SU-DHL-6 (cell line): ENCODE results near the gene NPNT.

ENCODE experiments used
- H2AFZ ChIP-seq: fragments of 200-600 bp; sonication (generic); 2 replicates; pipeline ENCODE4 v1.6.1; 2014; ENCODE audit warnings: low read depth, mild to moderate bottlenecking, moderate library complexity, mixed read lengths, antibody characterized with exemption, low read length; ENCODE audit not compliant: severe bottlenecking
- H3F3A ChIP-seq: fragments of 200-600 bp; shearing (Covaris generic); 2 replicates; pipeline ENCODE4 v1.6.0; 2016; ENCODE audit warnings: antibody characterized with exemption, mild to moderate bottlenecking; ENCODE audit not compliant: insufficient read depth
- H3K27ac ChIP-seq: fragments of 200-600 bp; sonication (generic); 2 replicates; pipeline ENCODE4 v1.5.1; 2016; ENCODE audit warnings: low read depth, mild to moderate bottlenecking, low read length, moderate library complexity, mixed read lengths
- H3K27me3 ChIP-seq: fragments of 200-600 bp; sonication (generic), shearing (Covaris generic); 2 replicates; pipeline ENCODE4 v1.6.0; 2014; ENCODE audit warnings: mild to moderate bottlenecking, low read length
- H3K36me3 ChIP-seq: fragments of 200-600 bp; sonication (generic); 2 replicates; pipeline ENCODE4 v1.6.1; 2014; ENCODE audit warnings: mild to moderate bottlenecking, low read length, mixed read lengths
- H3K4me2 ChIP-seq: fragments of 300-600, 200-600 bp; shearing (Covaris generic), sonication (generic); 2 replicates; pipeline ENCODE4 v1.6.0; 2014; ENCODE audit warnings: low read length, low read depth, mild to moderate bottlenecking; ENCODE audit not compliant: poor library complexity, severe bottlenecking
- H3K4me3 ChIP-seq: fragments of 200-600 bp; sonication (generic); 2 replicates; pipeline ENCODE4 v1.5.1; 2014; ENCODE audit warnings: antibody characterized with exemption, low read length, mild to moderate bottlenecking, mixed read lengths; ENCODE audit not compliant: insufficient read depth, poor library complexity, severe bottlenecking
- H3K79me2 ChIP-seq: fragments of 200-600 bp; sonication (generic); 2 replicates; pipeline ENCODE4 v1.6.1; 2014; ENCODE audit warnings: mild to moderate bottlenecking, low read length, moderate library complexity; ENCODE audit not compliant: insufficient read depth
- H3K9ac ChIP-seq: fragments of 200-600 bp; sonication (generic); 2 replicates; pipeline ENCODE4 v1.7.0; 2014; ENCODE audit warnings: mild to moderate bottlenecking, low read length
- H3K9me2 ChIP-seq: fragments of 200-600 bp; sonication (generic); replicated peaks from 2 replicates; pipeline ENCODE4 v1.6.1; 2014; ENCODE audit warnings: low read length; ENCODE audit not compliant: insufficient read depth
- H3K9me3 ChIP-seq: fragments of 200-600 bp; sonication (generic); 2 replicates; pipeline ENCODE4 v1.6.1; 2014; ENCODE audit warnings: low read length, mixed read lengths; ENCODE audit not compliant: insufficient read depth
- H4K20me1 ChIP-seq: fragments of 200-600 bp; sonication (generic); 2 replicates; pipeline ENCODE4 v1.6.1; 2014; ENCODE audit warnings: low read depth, mild to moderate bottlenecking, antibody characterized with exemption, low read length, moderate library complexity, mixed read lengths
- EZH2phosphoT487 ChIP-seq: fragments of 200-600 bp; sonication (generic), shearing (Covaris generic); conservative IDR thresholded peaks from 2 replicates; pipeline ENCODE4 v1.6.1; 2018; ENCODE audit warnings: mild to moderate bottlenecking, antibody characterized with exemption, low read length, moderate library complexity, mixed read lengths
- TF ChIP-seq, protein P1 (sequence below): fragments of 200-600 bp; sonication (generic); IDR thresholded peaks from one replicate; pipeline ENCODE4 v1.5.1; 2017; ENCODE audit warnings: antibody characterized with exemption, mild to moderate bottlenecking, low read length, moderate library complexity; ENCODE audit not compliant: insufficient read depth, poor library complexity, severe bottlenecking

NPNT gene

DNA sequence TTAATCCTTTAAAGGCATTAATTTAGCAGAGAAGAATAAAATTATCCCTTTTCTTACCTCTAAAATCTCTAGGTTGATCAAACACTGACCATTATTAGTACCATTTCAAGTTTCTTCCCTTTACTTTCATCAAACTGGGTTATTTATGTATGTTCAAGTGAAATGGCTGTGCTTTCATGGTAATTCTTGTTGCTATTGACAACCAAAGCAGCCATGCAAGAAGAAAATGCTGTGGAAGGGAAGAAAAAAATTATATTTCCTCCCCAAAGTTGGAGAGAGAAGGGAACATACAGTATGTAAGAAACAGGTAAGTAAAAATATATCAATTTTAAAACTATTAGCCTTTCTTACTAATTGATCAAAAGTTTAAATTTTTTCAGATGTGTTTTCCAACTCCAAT, 16.2 kb downstream of the NPNT start:
- TF ChIP-seq, protein P1, sequence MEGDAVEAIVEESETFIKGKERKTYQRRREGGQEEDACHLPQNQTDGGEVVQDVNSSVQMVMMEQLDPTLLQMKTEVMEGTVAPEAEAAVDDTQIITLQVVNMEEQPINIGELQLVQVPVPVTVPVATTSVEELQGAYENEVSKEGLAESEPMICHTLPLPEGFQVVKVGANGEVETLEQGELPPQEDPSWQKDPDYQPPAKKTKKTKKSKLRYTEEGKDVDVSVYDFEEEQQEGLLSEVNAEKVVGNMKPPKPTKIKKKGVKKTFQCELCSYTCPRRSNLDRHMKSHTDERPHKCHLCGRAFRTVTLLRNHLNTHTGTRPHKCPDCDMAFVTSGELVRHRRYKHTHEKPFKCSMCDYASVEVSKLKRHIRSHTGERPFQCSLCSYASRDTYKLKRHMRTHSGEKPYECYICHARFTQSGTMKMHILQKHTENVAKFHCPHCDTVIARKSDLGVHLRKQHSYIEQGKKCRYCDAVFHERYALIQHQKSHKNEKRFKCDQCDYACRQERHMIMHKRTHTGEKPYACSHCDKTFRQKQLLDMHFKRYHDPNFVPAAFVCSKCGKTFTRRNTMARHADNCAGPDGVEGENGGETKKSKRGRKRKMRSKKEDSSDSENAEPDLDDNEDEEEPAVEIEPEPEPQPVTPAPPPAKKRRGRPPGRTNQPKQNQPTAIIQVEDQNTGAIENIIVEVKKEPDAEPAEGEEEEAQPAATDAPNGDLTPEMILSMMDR, result no peak
- no peak for TF ChIP-seq EZH2phosphoT487
- Histone ChIP-seq H3K9me3 (no peaks in the 10 kb centered on the region), H3K9ac (no peak overlapping the region), H4K20me1 (no peaks in the 10 kb centered on the region), H2AFZ (no peak overlapping the region), H3F3A (no peaks in the 10 kb centered on the region), H3K79me2 (no peaks in the 10 kb centered on the region), H3K9me2 (no peaks in the 10 kb centered on the region), H3K27ac (no peak overlapping the region), H3K4me3 (no peak overlapping the region), H3K36me3 (no peaks in the 10 kb centered on the region), H3K4me2 (no peak overlapping the region), H3K27me3 (no peaks in the 10 kb centered on the region)

DNA sequence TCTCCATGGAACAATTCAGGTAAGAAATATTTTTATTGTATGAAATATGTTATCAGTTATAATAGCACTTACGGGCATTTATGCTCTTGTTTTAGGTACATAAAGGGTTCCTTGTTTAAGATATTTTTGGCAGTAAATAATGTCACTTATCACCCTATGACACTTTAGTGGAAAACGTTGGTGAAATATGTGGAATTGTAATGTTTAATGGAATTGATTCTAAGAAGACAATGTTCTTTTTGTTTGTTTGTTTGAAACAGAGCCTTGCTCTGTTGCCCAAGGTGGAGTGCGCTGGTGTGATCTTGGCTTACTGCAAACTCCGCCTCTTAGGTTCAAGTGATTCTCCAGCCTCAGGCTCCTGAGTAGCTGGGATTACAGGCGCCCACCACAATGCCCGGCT, 17.4 kb downstream of the NPNT start:
- H3K27me3 ChIP-seq, result no peaks in the 10 kb centered on the region
- H3F3A ChIP-seq, result no peaks in the 10 kb centered on the region
- no peak for TF ChIP-seq EZH2phosphoT487
- TF ChIP-seq, protein P1, result no peak
- no peak overlapping the region for H3K4me3 ChIP-seq
- H3K36me3 ChIP-seq, result no peaks in the 10 kb centered on the region
- H3K4me2 ChIP-seq, result no peak overlapping the region
- H4K20me1 ChIP-seq, result no peaks in the 10 kb centered on the region
- H3K9me2 ChIP-seq, result no peaks in the 10 kb centered on the region
- no peaks in the 10 kb centered on the region for H3K9me3 ChIP-seq
- no peak overlapping the region for H3K9ac ChIP-seq
- H2AFZ ChIP-seq, result no peak overlapping the region
- no peak overlapping the region for H3K27ac ChIP-seq
- no peaks in the 10 kb centered on the region for H3K79me2 ChIP-seq

DNA sequence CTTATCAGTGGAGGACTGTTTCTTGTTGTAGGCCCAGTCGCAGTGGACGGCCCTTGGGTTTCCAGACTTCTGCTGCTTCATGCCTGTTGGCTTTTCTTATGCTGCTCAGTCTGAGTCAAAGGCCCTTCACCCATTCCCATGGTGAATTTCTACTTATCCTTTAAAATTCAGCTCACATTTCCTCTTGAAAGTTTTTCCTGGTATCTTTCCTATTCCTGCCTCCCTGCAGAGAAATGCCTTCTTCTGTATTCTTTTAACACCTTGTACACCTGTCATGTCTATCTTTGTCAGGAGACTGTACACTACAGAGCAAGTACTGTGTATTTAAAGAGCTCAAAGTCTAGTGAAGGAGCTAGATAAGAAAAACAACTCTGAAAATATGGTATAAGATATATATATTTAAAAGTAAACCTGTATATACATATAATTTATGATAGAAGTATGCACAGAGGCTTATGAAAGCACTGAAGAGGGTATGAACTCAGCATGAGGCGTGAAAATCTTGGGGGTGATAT, 22.0 kb downstream of the NPNT start:
- no peak overlapping the region for H3K4me2 ChIP-seq
- H3K27me3 ChIP-seq, result no peaks in the 10 kb centered on the region
- H3K79me2 ChIP-seq, result no peaks in the 10 kb centered on the region
- H3K9ac ChIP-seq, result no peak overlapping the region
- H3K27ac ChIP-seq, result no peak overlapping the region
- no peaks in the 10 kb centered on the region for H3K9me2 ChIP-seq
- H2AFZ ChIP-seq, result no peak overlapping the region
- H3F3A ChIP-seq, result no peaks in the 10 kb centered on the region
- TF ChIP-seq, protein P1, result no peak
- no peak for TF ChIP-seq EZH2phosphoT487
- H3K4me3 ChIP-seq, result no peak overlapping the region
- H3K9me3 ChIP-seq, result no peaks in the 10 kb centered on the region
- no peaks in the 10 kb centered on the region for H4K20me1 ChIP-seq
- no peaks in the 10 kb centered on the region for H3K36me3 ChIP-seq

DNA sequence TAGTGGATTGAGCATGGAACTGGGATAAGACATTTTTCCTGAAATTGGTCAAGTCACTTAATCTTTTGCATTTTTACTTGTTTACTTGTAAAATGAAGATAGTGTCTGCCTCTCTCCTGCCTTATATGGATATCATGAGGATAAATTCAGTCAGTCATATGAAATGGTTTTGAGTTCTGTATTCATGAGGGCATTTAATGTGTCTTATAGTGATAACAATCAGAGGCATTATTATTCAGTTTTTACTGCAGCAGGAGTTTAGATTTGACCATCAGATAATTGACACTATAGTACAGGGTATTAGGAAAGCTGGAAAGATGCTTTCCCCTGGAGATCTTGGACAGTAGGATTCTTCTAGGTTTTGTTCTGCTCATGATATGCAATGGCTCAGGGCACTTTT, 26.0 kb downstream of the NPNT start:
- no peak overlapping the region for H3K4me2 ChIP-seq
- no peak overlapping the region for H2AFZ ChIP-seq
- H3K36me3 ChIP-seq, result no peaks in the 10 kb centered on the region
- H3K4me3 ChIP-seq, result no peak overlapping the region
- no peaks in the 10 kb centered on the region for H4K20me1 ChIP-seq
- no peak for TF ChIP-seq EZH2phosphoT487
- TF ChIP-seq, protein P1, result no peak
- no peak overlapping the region for H3K27ac ChIP-seq
- no peaks in the 10 kb centered on the region for H3K27me3 ChIP-seq
- H3K79me2 ChIP-seq, result no peaks in the 10 kb centered on the region
- H3F3A ChIP-seq, result no peaks in the 10 kb centered on the region
- H3K9ac ChIP-seq, result no peak overlapping the region
- H3K9me2 ChIP-seq, result no peaks in the 10 kb centered on the region
- H3K9me3 ChIP-seq, result no peaks in the 10 kb centered on the region
